B cell (primary cell): ENCODE results near the gene ALG8.

Experiments
- EZH2 ChIP-seq: IDR thresholded peaks from 2 replicates; pipeline ENCODE4 v1.6.1; 2012; ENCODE audit warnings: borderline replicate concordance, low read depth, mild to moderate bottlenecking, moderate library complexity, low read length; ENCODE audit not compliant: insufficient read depth, poor library complexity, severe bottlenecking
- TF ChIP-seq, protein P1 (sequence below): fragments of 200-600 bp; IDR thresholded peaks from one replicate; pipeline ENCODE4 v1.8.0; 2022; ENCODE audit warnings: antibody characterized with exemption, mild to moderate bottlenecking

DNA sequence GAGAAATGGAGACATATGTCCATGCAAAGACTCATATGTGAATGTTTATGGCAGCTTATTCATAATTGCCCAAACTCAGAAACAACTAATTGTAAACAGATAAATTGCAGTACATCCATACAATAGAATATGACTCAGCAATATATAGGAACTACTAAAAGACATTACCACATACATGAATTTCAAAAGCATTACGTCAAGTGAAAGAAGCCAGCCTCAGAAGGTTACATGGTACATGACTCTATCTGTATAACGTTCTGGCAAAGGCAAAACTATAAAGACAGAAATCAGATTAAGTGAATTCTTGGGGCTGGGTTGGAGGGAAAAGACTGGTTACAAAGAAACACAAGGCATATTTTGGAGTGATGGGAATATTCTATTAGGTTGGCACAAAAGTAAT, 41.8 kb upstream of the ALG8 start:
- TF ChIP-seq, protein P1, sequence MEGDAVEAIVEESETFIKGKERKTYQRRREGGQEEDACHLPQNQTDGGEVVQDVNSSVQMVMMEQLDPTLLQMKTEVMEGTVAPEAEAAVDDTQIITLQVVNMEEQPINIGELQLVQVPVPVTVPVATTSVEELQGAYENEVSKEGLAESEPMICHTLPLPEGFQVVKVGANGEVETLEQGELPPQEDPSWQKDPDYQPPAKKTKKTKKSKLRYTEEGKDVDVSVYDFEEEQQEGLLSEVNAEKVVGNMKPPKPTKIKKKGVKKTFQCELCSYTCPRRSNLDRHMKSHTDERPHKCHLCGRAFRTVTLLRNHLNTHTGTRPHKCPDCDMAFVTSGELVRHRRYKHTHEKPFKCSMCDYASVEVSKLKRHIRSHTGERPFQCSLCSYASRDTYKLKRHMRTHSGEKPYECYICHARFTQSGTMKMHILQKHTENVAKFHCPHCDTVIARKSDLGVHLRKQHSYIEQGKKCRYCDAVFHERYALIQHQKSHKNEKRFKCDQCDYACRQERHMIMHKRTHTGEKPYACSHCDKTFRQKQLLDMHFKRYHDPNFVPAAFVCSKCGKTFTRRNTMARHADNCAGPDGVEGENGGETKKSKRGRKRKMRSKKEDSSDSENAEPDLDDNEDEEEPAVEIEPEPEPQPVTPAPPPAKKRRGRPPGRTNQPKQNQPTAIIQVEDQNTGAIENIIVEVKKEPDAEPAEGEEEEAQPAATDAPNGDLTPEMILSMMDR = no peak
- no peak for TF ChIP-seq EZH2
